Thyroid gland (tissue), 4 donors: ENCODE data around the gene POLR2L.

ENCODE experiments used
- CTCF ChIP-seq, 6 experiments: fragments of 200-600 bp in 3 of 6; fragments of 450-650 bp in 3 of 6; sonication (generic) in 3 of 6; IDR thresholded peaks; one replicate each; pipeline ENCODE4 v1.5.1; 2016 to 2019; ENCODE audit warnings: antibody characterized with exemption in 6 of 6, mild to moderate bottlenecking in 2 of 6, inconsistent platforms in 1 of 6, moderate library complexity in 1 of 6
- POLR2A ChIP-seq, 2 donors: fragments of 450-650 bp; IDR thresholded peaks; one replicate each; pipeline ENCODE4 v1.6.1; 2017; ENCODE audit warnings: antibody characterized with exemption in 2 of 2, mild to moderate bottlenecking in 2 of 2, moderate library complexity in 1 of 2

DNA sequence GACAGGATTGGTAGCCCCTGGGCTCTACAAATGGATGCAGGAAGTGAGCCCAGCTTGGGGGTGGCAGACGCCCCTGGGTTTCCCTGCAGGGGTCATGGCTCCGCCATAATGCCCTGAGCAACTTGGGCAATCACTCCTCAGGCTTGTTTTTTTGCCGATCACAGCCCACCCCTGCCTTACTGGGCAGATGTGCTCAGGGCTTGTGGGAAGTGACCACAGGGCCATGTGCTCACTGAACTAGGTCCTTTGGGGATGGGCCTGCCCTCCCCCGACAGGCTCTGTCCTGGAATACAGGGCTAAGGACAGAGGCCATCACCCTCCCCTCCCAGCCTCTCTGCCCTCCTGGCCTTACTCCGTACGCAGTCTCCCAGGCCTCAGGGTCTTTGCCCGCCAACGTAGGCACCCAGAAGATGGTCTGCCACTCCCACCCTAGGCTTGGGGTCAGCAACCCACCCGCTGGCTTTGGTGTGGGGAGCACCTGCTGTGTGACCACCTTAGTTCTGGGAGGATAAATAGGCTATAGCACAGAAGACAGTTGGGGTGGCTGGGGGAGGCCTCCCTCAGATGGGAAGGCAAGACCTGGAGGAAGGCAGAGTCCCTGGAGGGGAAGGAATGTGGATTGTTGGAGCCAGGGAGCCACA lies 28.8 kb downstream of the POLR2L start:
- no peak for TF ChIP-seq CTCF (IDR thresholded peaks at IDR 0.05)
- TF ChIP-seq POLR2A (IDR thresholded peaks at IDR 0.05), result no peak
